Esophagus muscularis mucosa (tissue), 4 donors: ENCODE measurements around the gene LRRC4B. TPM values are rescaled to one million over a fixed set of nuclear protein-coding genes. Genes with fewer than 3 reads are reported as not detected.
"Not testable (repeated sequence)": the region's sequence is repeated elsewhere in the genome, so short reads cannot be mapped to it uniquely, and the experiment has no call there.

Experiments
- DNase-seq: peaks from one replicate; pipeline ENCODE4 v3.0.0-alpha.2; 2017; ENCODE audit errors: extremely low spot score
- H3K27ac ChIP-seq, 4 donors: fragments of 200-600 bp; sonication (generic); replicated peaks in 1 of 4; 1 replicate in 3 of 4; 2 replicates in 1 of 4; pipeline ENCODE4 v1.5.1; 2016 to 2019; ENCODE audit warnings: mild to moderate bottlenecking in 1 of 4
- H3K27me3 ChIP-seq, 4 donors: fragments of 200-600 bp; sonication (generic); one replicate each; pipeline versions ENCODE4 v1.5.1 to v1.6.0; 2016 to 2019
- H3K36me3 ChIP-seq, 4 donors: fragments of 200-600 bp; sonication (generic); one replicate each; pipeline ENCODE4 v1.5.1; 2016 to 2019
- H3K4me1 ChIP-seq, 4 donors: fragments of 200-600 bp; sonication (generic); one replicate each; pipeline ENCODE4 v1.5.1; 2016 to 2019
- H3K4me3 ChIP-seq, 4 donors: fragments of 200-600 bp; sonication (generic); 1 replicate in 2 of 4; 2 replicates in 2 of 4; pipeline ENCODE4 v1.5.1; 2016 to 2019; ENCODE audit warnings: mild to moderate bottlenecking in 4 of 4, moderate library complexity in 1 of 4
- H3K9me3 ChIP-seq, 4 donors: fragments of 200-600 bp; sonication (generic); 1 replicate in 3 of 4; 2 replicates in 1 of 4; pipeline ENCODE4 v1.5.1; 2016 to 2019
- EP300 ChIP-seq: sonication (generic); formaldehyde crosslinking; IDR thresholded peaks from one replicate; pipeline ENCODE4 v1.6.1; 2017; ENCODE audit warnings: antibody characterized with exemption
- POLR2A ChIP-seq: fragments of 450-650 bp; IDR thresholded peaks from one replicate; pipeline ENCODE4 v1.6.1; 2017; ENCODE audit warnings: antibody characterized with exemption, moderate library complexity, mild to moderate bottlenecking, low read depth
- POLR2AphosphoS5 ChIP-seq, 2 donors: sonication (generic); formaldehyde crosslinking; IDR thresholded peaks; one replicate each; pipeline ENCODE4 v1.6.1; 2017; ENCODE audit warnings: antibody characterized with exemption in 2 of 2
- WGBS: methylation state at CpG from one replicate; pipeline ENCODE4 v1.1.5; 2018; 5-methylcytosine and 5-hydroxymethylcytosine counted together
- intact Hi-C: fragments of 100-400 bp; cut with DNase I; formaldehyde crosslinking; loops from one replicate; pipeline ENCODE4 v1.15.1; 2023
- total RNA-seq, 4 donors: library from RNA; depleted of rRNA; stranded (reverse); fragments of >200 nt; gene quantifications; one replicate each; pipeline versions ENCODE4 v1.1.0 to v1.2.1, GENCODE V29; 2016
- TF ChIP-seq, protein P1 (sequence below), 3 experiments: fragments of 200-600 bp in 2 of 3; fragments of 450-650 bp in 1 of 3; sonication (generic) in 2 of 3; IDR thresholded peaks; one replicate each; pipeline ENCODE4 v1.5.1; 2017 to 2019; ENCODE audit warnings: antibody characterized with exemption in 3 of 3, mild to moderate bottlenecking in 2 of 3, moderate library complexity in 1 of 3

Gene LRRC4B
- total RNA-seq, 4 donors from 2014 or later: 3.7 to 12.5 (median 6.7) TPM

DNA sequence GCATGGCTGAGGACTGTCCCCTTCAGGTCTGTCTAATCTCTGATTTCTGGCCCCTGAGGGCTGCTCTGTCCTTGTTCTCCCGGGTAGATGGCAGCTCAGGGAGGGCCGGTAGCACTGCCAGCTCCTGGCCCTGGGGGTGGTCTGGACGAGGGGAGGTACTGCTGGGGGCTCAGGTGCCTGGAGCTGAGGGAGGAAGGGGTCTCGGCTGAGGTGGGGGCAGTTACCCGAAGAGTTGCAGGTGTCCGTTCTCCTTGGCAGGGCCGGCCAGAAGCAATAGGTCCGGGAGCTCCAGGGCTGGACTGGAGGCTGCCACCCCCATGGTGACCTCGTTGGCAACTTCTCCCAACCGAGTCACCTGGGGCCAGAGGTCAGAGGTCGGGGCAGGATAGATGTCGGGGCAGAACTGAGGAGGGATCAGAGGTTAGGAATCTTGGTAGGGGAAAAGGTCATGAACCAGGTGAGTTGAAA, 93.1 kb downstream of the LRRC4B start:
- WGBS: 84% methylated on average over 11 of the region's 12 CpGs
- intact Hi-C loops: no loop called here

DNA sequence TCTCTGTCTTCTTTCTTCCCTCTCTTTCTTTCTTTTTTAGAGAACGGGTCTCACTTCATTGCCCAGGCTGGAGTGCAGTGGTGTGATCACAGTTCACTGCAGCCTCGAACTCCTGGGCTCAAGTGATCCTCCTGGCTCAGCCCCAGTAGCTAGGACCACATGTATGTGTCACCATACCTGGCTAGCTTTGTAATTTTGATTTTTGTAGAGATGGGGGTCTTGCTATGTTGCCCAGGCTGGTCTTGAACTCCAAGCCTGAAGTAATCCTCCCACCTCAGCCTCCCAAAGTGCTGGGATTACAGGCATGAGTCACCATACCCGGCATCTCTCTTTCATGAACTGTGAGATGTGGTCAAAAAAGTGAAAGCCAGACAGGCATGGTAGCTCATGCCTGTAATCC, 94.9 kb downstream of the LRRC4B start:
- H3K9me3 ChIP-seq, H3K36me3 ChIP-seq, H3K4me3 ChIP-seq, H3K27ac ChIP-seq, intact Hi-C loops, DNase-seq: not testable (repeated sequence)
- Histone ChIP-seq H3K4me1 (peaks cover 16 to 23% (median 17%) of the 10 kb centered on the region in 4 donors), H3K27me3 (peaks cover 0 to 16% (median 0%) of the 10 kb centered on the region in 4 donors)
- 80% methylated on average over 3 of the region's 3 CpGs for WGBS

More for the DNA sequence above, 93.1 kb downstream of the LRRC4B start:
- H3K4me3 ChIP-seq: no peak overlapping the region
- no peaks in the 10 kb centered on the region for H3K27me3 ChIP-seq
- DNase-seq: no peak
- H3K9me3 ChIP-seq: no peaks in the 10 kb centered on the region
- peaks cover 9 to 19% (median 18%) of the 10 kb centered on the region in 4 donors for H3K36me3 ChIP-seq
- H3K4me1 ChIP-seq: peaks cover 18 to 34% (median 24%) of the 10 kb centered on the region in 4 donors
- no peak overlapping the region for H3K27ac ChIP-seq
- TF ChIP-seq POLR2A: no peak
- no peak for TF ChIP-seq EP300
- TF ChIP-seq POLR2AphosphoS5 (IDR thresholded peaks at IDR 0.05): no peak
- TF ChIP-seq, protein P1, sequence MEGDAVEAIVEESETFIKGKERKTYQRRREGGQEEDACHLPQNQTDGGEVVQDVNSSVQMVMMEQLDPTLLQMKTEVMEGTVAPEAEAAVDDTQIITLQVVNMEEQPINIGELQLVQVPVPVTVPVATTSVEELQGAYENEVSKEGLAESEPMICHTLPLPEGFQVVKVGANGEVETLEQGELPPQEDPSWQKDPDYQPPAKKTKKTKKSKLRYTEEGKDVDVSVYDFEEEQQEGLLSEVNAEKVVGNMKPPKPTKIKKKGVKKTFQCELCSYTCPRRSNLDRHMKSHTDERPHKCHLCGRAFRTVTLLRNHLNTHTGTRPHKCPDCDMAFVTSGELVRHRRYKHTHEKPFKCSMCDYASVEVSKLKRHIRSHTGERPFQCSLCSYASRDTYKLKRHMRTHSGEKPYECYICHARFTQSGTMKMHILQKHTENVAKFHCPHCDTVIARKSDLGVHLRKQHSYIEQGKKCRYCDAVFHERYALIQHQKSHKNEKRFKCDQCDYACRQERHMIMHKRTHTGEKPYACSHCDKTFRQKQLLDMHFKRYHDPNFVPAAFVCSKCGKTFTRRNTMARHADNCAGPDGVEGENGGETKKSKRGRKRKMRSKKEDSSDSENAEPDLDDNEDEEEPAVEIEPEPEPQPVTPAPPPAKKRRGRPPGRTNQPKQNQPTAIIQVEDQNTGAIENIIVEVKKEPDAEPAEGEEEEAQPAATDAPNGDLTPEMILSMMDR (IDR thresholded peaks at IDR 0.05): no peak

DNA sequence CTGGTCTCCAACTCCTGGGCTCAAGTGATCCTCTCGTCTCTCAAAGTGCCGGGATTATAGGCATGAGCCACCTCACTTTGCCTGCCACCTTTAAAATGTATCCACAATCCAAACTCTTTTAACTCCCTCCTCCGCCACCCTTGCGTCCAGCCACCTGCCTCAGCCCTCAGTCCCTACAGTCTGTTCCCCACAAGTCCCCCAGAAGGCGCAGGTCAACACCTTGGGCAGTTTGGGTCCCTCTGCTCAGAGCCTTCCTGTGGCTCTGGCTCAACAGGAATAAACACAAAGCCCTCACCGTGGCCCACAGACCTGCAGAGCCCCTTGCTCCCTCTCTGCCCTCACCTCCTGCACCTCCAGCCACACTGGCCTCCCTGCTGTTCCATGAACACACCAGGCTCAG, 99.4 kb downstream of the LRRC4B start:
- H3K27me3 ChIP-seq: peaks cover 0 to 46% (median 0%) of the 10 kb centered on the region in 4 donors
- no peak overlapping the region for H3K4me3 ChIP-seq
- no peaks in the 10 kb centered on the region for H3K9me3 ChIP-seq
- no peak for DNase-seq
- no peak overlapping the region for H3K27ac ChIP-seq
- intact Hi-C loops: no loop called here
- no peaks in the 10 kb centered on the region for H3K4me1 ChIP-seq
- WGBS: 88% methylated on average over 6 of the region's 6 CpGs
- no peaks in the 10 kb centered on the region for H3K36me3 ChIP-seq
- no peak for TF ChIP-seq POLR2AphosphoS5 (IDR thresholded peaks at IDR 0.05)
- TF ChIP-seq, protein P1 (IDR thresholded peaks at IDR 0.05): no peak
- no peak for TF ChIP-seq EP300
- no peak for TF ChIP-seq POLR2A

- intact Hi-C loops: no loop called here
- no peaks in the 10 kb centered on the region for H3K9me3 ChIP-seq
- no peaks in the 10 kb centered on the region for H3K36me3 ChIP-seq
- TF ChIP-seq EP300 (no peak), POLR2AphosphoS5 (IDR thresholded peaks at IDR 0.05) (no peak), POLR2A (no peak)
- TF ChIP-seq, protein P1 (IDR thresholded peaks at IDR 0.05): no peak
- no peak for DNase-seq
- 81% methylated on average over 18 of the region's 18 CpGs for WGBS
- peaks cover 0 to 56% (median 0%) of the 10 kb centered on the region in 4 donors for H3K27me3 ChIP-seq
- H3K27ac ChIP-seq: no peak overlapping the region
- no peaks in the 10 kb centered on the region for H3K4me1 ChIP-seq
- H3K4me3 ChIP-seq: no peak overlapping the region
Observed at GRCh38 chr19:50467566-50467965, 100.7 kb downstream of the LRRC4B start.

Other genes with a start within 250 kb of the LRRC4B start
- gene KCNC3, start 239.1 kb downstream of the LRRC4B start, total RNA-seq: under 1 TPM; 0.32 to 0.69 (median 0.37) TPM
- gene NAPSA, start 202.8 kb downstream of the LRRC4B start, total RNA-seq: 1 to 10 TPM in 2 of 4 donors, under 1 TPM in 2; 0.17 to 3.7 (median 0.81) TPM
- gene NR1H2, start 192.0 kb downstream of the LRRC4B start, total RNA-seq: 100 to 1,000 TPM; 123 to 224 (median 191) TPM
- 10 to 100 TPM in 3 of 4 donors, 1 to 10 TPM in 1; 8.8 to 18.0 (median 11.6) TPM for gene POLD1, start 184.1 kb downstream of the LRRC4B start, total RNA-seq
- gene SPIB, start 149.5 kb downstream of the LRRC4B start, total RNA-seq: under 1 TPM in 1 of 4 donors, not detected in 3; 0.17 TPM
- not detected for gene MYBPC2, start 135.5 kb downstream of the LRRC4B start, total RNA-seq
- 10 to 100 TPM; 41.1 to 79.1 (median 59.7) TPM for gene EMC10, start 91.9 kb downstream of the LRRC4B start, total RNA-seq
- gene GARIN5A, start 91.6 kb downstream of the LRRC4B start, total RNA-seq: under 1 TPM in 2 of 4 donors, not detected in 2; 0.32 to 0.52 TPM
- 10 to 100 TPM; 31.3 to 59.4 (median 42.9) TPM for gene JOSD2, start 57.2 kb downstream of the LRRC4B start, total RNA-seq
- gene ASPDH, start 54.5 kb downstream of the LRRC4B start, total RNA-seq: 1 to 10 TPM in 1 of 4 donors, not detected in 3; 1.6 TPM
- 1 to 10 TPM in 1 of 4 donors, under 1 TPM in 2, not detected in 1; 0.17 to 1.2 (median 0.71) TPM for gene SYT3, start 71.4 kb upstream of the LRRC4B start, total RNA-seq
- gene C19orf81, start 81.0 kb upstream of the LRRC4B start, total RNA-seq: 1 to 10 TPM in 1 of 4 donors, not detected in 3; 1.1 TPM
- gene SHANK1, start 151.4 kb upstream of the LRRC4B start, total RNA-seq: under 1 TPM in 3 of 4 donors, not detected in 1; 0.11 to 0.42 (median 0.39) TPM
- 10 to 100 TPM in 3 of 4 donors, 1 to 10 TPM in 1; 8.3 to 15.4 (median 11.1) TPM for gene CLEC11A, start 154.9 kb upstream of the LRRC4B start, total RNA-seq
- gene GPR32, start 202.0 kb upstream of the LRRC4B start, total RNA-seq: not detected
- not detected for gene ACP4, start 222.0 kb upstream of the LRRC4B start, total RNA-seq